Choroid plexus epithelial cell (primary cell): Measurements from ENCODE around the gene PLXNA2.

Source experiments
- DNase-seq: peaks from one replicate; pipeline ENCODE4 v3.0.0-alpha.2; 2010; ENCODE audit warnings: low read depth
- H3K4me3 ChIP-seq: 2 replicates; pipeline ENCODE4 v1.5.1; 2011; ENCODE audit warnings: low read depth, mild to moderate bottlenecking, control low read depth, low read length, moderate library complexity
- CTCF ChIP-seq: conservative IDR thresholded peaks from 2 replicates; pipeline ENCODE4 v1.5.1; 2011; ENCODE audit warnings: low read depth, mild to moderate bottlenecking, control low read depth, inconsistent platforms, low read length, moderate library complexity

PLXNA2 gene

GRCh38 chr1:207998691-207999090, 245.5 kb downstream of the PLXNA2 start:
- H3K4me3 ChIP-seq = no peak overlapping the region
- no peak for TF ChIP-seq CTCF
- DNase-seq = no peak

DNA sequence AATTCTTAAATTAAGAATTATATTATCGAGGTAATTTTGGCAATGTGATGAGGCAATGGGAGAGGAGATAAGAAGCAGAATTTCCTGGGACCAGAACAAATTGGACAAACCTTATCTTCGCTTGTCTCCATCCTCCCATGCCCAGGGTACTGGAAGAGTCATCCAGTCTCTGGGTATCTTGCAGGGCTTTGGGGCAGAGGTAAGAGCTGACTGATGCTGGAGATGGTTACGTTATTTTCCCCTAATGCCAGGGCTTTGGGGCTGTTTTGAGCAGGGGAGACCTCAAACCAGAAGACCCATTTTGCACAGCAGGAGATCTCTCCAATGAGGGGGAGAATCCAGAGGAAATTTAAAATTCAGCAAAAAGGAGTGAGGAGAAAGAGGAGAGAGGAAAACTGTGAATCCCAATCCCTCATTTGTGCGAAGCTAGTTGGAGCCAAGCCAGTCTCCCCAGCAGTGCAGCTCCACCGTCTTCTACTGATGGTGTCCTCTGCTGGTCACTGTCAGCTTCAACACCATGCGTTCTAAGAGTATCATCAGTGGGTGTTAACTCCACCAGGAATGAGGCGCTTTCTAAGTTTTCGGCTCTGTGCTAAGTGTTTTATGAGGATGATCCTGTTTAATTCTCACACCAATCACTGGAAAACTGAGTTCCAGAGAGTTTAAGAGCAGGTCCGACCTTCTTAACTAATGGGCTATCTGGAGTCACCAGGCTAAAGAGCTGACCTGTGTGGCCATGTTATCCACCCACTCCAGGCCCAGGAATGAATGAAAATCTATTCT, 246.5 kb downstream of the PLXNA2 start:
- no peak overlapping the region for H3K4me3 ChIP-seq
- peak; percentile 86 for DNase-seq
- TF ChIP-seq CTCF = peak; percentile 90

GRCh38 chr1:207996636-207997035, 247.5 kb downstream of the PLXNA2 start:
- no peak overlapping the region for H3K4me3 ChIP-seq
- DNase-seq = no peak
- no peak for TF ChIP-seq CTCF

DNA sequence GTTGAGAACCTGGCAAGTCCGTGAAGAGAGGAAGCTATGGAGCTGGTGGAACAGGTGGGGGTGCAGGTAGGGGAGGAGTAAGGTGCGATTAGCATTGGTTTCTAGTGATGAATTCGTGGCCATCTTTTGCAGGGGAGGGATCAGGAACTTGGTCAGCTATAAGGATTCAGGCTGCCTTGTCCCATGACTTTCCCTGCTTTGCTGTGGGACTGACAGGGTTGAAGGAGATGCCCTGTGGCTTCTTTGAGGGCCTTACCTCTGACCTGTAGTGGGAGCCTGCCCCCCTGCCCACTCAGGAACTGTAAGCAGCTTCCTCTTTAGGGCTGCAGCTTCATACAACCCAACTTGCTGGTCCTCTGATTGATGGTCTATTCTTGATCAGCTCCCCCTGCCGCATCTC, 248.6 kb downstream of the PLXNA2 start:
- DNase-seq = no peak
- H3K4me3 ChIP-seq = no peak overlapping the region
- TF ChIP-seq CTCF = no peak

- no peak overlapping the region for H3K4me3 ChIP-seq
- peak; percentile 41 for DNase-seq
- peak; percentile 73 for TF ChIP-seq CTCF
These were observed 250.4 kb downstream of the PLXNA2 start for GRCh38 chr1:207993477-207994445.

- TF ChIP-seq CTCF = no peak
- DNase-seq = no peak
- no peak overlapping the region for H3K4me3 ChIP-seq
These were observed 251.4 kb downstream of the PLXNA2 start for GRCh38 chr1:207992677-207993236.
